Stimulated activated CD8-positive, alpha-beta memory T cell treated with anti-CD3 and anti-CD28 coated beads, Interleukin-4, amount 100 ng/mL, for 24 hours (primary cell): Measurements from ENCODE around the gene CARS1.

Source experiments
- DNase-seq: peaks from one replicate; pipeline ENCODE4 v3.0.0-alpha.2; 2020; ENCODE audit warnings: low read depth

The CARS1 gene

DNA sequence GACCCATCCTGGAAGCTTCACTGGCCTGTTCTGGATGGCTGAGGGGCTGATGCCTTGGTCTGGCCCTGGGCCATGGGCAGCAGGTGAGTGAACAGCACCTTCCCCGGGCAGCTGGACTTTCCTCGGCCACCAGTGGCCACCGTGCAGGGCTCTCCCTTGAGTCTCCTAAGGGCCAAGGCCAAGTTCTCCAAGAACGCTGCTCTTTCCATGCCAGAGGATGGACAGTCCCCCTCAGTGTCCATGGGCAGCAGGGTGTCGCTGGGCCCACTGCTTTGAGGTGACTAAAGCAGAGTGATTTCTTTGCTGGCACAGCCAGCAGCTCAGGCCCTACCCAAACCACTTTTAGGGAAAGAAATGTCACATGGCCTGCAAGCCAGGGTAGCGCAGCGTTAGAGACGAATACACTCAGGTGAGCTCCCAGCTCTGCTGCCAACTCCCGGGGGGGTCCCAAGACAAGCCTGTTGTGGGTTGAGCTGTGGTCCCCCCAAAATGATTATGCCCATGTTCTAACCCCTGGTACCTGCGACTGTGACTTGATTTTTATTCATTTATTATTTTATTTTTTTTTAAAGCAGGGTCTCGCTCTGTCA lies 3.3 kb upstream of the CARS1 start:
- DNase-seq: no peak

DNA sequence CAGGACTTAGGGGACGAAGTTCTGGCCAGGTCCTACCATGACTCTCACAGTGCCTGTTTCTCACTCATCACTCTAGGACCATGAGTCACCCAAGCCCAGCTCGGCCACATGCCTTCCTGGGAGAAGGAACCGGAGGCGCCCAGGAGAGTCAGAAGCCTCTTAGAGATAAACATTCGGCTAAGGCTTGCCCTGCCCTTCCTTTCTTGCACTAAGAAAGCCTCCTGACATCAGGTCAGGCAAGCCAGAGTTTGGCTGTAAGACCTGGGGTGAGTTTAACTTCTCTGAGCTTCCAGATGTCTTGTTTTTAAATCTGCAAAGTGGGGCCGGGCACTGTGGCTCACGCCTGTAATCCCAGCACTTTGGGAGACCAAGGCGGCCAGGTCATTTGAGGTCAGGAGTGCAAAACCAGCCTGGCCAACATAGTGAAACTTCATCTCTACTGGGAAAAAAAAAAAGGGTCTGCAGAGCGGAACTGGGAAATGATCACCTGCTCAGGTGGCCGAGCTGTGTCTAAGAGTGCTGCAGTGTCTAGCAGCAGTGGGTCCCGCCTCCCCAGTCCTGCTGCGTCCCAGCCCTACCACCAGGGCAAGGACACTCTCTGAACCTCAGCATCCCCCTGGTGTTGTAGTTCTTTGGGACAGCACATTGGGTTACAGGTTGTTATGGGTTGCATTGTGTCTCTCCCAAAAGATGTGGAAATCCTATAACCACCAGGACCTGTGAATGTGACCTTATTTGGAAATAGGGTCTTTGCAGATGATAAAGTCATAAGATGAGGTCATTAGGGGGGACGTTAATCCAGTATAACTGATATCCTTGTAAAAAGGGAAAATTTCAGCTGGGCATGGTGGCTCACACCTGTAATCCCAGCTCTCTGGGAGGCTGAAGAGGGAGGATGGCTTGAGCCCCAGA lies 1.8 kb upstream of the CARS1 start:
- DNase-seq: no peak

DNA sequence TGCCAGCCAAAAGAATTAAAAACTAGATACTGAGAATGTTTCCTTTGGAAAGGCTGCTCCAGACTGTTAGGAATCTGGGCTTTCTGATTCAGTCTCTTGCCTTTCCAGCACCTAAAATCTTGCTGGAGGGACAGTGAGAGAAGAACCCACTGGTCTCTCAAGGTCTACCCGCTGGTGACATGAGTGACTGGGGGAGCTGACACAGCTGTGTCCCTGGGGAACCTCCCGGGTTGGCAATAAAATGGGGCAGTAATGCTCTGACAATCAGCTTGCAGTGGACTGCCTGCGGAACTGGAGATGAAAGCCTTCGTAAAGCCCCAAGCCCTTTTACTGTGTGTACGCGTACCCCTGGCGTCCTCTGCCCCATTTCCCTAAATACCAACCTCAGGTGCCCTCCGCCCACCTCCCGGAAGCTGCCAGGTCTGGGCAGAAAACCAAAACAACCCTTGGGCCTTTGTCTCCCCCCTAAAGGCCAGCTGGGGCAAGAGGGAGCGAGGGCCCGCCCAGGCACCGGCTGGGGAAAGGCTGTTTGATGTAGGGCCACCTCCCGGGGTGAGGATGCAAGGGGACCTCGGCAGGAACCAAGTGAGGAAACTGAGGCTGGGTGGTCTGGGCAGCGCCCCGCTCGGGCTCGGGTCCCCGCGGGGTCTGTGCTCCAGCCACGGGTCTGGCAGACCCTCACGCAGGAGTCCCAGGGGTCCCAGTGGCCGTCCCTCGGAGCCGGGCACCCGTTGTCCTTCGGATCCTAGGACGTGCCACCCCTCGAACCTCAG lies 741 bp downstream of the CARS1 start:
- no peak for DNase-seq

DNA sequence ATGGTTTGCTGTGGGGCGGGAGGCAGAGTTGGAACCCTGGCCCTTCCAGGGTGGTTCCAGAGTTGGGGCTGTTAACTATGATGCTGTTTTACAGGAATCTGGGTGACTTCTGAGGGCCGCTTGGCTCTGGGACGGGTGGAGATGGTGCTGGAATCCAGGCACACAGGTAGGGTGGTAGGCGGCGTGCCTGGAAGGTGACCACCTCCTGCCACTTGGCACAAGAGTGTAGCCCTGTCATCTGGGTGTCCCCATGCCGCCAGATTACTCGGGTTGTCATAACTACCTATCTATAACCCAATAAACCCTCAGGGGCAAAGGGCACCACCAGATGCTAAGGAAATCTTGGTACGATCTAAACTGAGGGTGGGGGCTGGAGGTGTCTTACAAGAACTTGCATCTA lies 1.3 kb downstream of the CARS1 start:
- DNase-seq: no peak

DNA sequence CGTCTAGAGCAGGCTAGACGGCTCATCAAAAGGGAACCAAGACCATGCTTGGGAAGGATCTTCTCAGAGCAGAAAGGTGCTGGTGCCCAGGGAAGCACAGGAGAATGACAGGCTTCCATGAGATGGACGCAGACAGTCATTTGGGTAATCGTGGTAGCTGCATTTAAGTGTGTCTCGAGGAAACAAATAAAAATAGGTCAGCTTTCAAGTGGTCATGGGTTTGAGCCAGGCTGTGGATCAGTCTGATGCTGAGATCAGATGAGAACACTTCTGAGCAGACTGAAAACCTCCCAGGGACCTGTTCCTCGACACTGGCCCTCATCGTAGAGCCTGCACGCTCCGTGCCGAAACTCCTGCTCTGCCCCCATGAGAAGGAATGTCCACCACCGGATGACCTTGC lies 4.7 kb downstream of the CARS1 start:
- no peak for DNase-seq

DNA sequence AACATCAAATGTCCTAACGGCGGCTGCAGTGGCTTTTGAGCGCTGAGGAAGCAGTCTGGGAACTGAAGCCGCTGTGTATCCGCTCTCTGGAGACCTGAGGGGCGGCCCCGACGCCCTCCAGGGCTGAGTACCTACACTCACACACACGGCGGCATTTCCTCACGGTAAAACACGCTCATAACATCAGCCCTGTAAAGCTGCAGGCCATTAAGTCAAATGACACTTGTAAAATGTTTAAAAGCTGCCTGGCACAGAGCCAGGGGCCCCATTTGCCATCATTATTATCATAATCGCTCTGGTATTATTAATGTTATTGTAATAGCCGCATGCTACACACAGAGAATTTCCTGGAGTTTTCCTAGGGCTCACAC lies 5.1 kb downstream of the CARS1 start:
- DNase-seq: no peak

DNA sequence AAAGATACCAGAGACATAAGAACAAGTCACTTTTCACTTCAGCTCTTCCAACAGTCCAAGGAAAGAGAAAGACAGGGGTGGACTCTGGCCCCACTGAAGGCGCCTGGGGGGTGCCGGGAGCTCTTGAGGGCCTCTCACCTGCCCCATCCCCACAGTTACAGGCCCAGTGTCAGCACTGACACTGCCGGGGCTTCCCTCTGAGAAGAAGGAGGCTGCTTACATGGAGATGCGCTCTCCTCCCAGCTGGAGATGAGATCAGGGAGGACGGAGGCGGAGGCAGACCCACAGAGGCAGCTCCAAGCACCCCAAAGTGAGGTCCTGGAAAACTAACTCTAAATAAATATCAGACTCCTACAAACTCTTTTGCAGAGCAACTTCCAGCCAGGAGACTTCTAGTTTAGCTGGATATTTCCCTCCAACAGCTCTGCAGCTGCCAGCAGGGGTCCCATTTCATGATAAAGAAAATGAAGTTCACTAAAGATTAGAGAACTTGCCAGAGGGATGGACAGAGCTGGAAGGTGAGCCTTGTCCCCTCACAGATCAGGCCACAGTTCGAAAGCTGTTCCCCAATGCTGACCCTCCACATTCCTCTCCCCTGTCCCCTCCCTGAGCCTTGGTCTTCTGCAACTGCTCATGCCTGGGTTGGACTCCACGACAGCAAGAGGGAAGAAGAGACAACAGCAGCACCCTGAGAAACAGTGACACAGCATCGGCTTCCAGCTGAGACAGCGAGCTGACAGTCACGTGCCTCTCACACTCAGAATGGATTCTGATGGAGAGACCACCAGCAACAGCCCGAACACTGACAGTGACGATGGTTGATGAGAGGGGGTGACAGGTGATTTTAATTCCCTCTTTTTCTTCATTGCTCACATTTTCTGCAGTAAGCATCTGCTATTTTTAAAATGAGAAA lies 5.8 kb downstream of the CARS1 start:
- DNase-seq: no peak

DNA sequence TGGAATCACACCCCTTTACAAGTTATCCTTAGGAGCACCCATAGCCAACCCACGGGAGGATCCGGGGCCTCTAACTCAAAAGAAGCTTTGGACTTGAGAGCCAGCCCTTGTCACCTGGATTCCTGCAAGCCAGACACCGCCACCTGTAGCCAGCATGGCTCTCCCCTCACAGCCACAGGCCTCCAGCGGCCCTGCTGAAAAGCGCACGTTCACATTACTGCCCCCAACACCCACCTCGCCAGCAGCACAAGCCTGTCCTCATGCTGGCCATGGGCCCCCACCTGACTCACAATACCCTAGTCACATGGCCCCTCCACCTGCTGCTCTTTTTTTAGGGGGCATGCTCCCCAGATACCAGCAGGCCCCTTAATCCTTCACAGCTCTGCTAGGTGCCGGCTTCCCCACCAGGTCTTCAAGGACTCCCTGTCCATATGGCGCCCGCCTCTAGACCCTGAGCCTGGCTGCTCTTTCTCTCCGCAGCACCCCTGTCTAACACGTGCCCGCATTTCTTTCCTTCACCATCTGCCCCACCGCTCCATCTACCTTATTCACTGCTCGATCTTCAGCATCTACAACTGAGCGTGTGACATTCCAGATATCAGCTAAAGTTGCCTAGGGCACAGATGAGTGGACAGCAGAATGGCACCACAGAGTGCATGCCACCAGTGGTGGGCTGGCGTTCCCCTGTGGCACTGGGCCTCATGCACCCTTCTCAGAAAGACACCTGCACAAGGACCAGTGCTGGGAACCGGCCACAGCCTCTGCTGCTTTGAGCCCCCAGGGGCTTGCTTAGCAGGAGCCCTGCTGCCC lies 6.6 kb downstream of the CARS1 start:
- DNase-seq: no peak

DNA sequence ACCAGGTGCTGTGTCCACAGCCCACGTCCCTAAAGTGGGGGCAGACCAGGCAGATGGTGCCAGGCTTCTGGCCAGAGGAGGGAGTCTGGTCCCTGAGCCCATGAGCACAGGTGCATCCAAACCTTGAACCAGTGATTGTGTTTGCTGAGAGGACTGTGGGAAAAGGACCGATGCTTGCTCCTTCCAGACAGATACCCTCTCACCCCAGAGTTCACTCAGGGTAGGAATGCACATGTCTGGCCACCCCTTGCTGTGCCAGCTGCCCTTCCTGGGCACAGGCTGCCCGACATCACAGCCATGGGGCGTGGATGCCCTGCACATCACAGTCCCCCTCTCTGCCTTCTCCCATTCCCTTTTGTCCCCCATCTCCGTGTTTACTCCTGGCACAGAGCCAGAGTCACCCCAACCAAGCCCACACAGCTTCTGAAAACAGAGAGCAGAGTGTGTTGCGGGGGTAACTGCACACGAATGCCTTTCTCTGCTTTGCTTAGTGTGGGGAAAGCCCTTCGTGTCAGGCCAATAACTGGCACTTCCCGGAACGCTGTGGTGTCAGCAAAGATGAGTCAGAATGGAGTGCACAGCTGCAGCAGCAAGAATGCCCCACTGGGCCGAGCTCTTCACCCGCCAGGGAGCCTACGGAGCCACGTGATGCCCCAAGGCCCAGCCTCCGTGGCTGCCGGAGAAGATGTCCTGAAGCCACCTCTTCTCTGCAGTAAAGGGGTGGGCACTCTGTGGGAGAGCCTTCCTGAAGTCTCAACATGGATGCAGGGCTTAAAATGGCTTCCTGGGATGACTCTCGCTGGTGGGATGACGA lies 7.6 kb downstream of the CARS1 start:
- peak; percentile 56 for DNase-seq

DNA sequence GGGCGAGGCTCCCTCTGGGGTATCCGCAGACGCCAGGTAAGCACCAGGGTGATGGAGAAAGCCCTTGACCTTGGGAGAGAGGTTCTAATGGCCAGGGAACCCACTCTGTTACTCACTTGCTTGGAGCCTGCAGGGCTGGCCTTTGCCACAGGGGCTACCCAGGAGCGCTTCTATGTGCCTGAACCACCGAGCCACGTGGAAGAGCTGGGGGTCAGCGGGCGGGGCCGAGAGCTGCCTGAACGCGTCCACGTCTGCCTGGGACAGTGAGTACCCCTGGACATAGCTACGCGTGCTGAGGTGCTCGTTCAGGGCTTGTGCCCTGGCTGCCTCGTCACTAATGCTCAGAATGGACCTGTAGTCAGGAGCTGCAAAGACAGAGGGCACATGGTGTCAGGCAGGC lies 9.6 kb downstream of the CARS1 start:
- DNase-seq: no peak

DNA sequence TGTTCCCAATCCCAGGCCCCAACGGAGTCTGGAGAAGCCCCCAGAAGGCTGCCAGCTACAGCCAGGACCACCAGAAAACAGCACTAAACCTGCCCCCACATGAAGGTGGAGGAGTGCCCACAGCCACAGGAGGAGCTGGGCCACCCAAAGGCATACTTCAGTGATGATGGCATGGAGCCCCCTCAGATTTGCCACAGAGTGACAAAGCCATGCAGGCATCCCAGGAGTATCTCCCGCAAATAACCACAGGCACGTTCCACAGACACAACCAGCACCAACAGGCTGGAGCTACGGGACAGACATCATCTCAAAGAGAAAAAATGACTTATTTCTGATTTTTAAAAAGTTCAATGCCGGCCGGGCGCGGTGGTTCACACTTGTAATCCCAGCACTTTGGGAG lies 10.6 kb downstream of the CARS1 start:
- no peak for DNase-seq

DNA sequence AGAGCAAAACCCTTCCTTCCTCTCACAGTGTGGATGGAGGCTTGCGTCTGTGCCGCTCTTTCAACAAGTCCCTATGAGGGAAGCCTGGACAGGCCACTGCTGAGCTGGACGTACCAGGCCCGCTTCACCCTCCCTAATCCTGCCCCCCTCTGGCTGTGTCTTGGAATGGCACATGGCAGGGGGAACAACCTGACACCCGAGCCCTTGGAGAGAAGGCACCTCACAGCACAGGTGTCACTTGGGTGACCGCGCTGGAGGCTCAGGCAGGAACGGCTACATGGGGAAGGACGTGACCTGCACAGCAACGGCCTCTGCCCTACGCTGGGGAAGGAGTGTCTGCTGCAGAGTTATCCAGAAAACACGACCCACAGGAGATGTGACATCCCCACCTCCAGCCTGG lies 11.0 kb downstream of the CARS1 start:
- DNase-seq: no peak

DNA sequence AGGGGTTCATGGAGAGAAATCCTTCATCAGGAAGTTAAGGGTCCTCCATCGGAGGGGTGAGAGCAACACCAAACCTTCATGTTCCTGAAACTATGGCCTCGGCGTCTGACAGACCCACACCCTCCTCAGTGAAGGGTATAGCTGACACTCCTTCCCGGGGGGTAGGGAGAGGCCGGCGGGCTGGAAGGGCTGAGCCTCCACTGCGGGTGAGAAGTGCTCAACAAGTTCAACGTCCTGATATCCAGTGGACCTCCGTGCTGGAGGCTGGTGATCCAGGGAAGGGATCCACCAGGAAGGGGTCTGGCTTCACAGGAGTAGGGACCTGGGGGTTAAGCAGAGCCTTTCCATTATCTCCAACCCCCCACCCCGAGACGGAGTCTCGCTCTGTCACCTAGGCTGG lies 12.3 kb downstream of the CARS1 start:
- no peak for DNase-seq

DNA sequence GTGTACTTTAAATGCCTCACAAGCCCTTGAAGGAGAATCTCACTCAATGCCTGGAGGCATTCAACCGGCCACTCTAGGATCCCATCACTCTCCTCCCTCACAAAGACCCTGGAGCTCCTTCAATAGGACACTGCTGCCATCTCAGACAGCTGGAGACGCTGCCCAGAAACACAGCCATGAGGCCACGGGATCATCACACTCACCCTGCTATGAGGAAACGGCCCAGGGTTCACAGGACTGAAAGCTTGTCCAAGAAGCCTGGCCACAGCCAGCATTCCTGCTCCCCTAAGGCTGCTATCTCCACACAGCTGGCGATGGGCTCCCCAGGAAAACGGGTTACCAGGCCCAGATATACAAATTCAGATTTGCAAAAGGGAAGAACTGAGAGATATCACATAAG lies 13.2 kb downstream of the CARS1 start:
- DNase-seq: no peak

DNA sequence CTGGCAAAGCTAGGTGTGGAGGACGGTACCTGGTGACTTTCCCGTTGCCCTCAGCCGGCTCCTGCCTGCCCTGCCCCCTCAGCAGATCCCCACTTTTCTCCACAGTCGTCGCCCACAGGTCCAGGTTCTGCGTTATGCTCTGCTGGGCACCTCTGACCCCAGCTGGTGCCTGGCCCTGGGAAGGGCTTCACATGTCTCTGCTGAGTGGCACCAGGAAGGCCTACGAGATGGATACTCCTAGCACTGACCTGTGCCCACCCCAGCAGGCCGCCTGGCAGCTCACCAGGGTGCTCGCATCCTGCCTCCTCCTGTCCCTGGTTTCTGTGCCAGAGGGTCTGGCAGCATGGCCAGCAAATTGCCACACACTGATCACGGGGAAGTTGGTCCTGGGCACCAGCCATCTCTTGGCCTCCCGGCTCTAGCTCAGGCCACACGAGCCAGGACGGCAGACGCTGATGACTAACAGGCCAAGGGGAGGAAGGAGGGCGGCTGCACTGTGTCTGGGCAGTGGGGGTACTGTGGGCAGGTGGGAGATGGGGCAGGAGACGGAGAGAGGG lies 13.8 kb downstream of the CARS1 start:
- no peak for DNase-seq

DNA sequence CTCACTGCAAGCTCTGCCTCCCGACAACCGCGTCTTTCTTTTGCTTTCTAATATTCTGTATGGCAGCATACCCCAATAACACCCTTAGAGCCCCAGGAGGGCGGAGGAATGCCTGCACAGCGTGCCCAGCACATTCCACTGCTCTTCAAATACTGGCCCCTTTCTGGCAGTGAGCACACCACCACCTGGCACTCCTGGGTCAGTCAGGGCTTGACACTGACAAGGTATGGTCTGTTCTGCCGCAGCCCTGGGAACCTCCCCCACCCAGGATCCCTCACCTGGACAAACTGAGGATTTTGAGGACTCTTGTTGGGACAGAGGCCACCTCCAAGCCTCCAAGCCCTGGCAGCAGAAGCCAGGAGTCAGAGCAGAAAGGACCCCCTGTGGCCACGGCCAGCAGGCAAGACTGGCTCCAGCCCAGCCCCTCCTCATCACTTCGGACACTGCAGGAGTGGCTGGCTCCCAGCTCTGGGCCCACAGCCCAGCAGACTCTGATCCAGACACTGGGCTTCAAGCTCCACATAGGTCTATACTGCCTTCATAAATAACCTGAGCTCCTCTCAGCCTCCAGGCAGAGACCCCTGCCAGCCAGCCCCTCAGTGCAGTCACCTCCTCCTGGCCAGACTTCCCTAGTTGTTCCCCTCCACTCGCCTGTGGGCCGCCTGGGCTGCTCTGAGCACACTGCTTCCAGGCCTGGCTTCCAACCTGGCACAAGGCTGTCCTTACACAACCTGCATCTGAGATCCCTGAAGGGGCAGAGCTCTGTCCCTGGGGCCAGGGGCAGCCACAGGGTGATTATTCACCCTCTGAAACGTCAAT lies 14.5 kb downstream of the CARS1 start:
- DNase-seq: no peak

DNA sequence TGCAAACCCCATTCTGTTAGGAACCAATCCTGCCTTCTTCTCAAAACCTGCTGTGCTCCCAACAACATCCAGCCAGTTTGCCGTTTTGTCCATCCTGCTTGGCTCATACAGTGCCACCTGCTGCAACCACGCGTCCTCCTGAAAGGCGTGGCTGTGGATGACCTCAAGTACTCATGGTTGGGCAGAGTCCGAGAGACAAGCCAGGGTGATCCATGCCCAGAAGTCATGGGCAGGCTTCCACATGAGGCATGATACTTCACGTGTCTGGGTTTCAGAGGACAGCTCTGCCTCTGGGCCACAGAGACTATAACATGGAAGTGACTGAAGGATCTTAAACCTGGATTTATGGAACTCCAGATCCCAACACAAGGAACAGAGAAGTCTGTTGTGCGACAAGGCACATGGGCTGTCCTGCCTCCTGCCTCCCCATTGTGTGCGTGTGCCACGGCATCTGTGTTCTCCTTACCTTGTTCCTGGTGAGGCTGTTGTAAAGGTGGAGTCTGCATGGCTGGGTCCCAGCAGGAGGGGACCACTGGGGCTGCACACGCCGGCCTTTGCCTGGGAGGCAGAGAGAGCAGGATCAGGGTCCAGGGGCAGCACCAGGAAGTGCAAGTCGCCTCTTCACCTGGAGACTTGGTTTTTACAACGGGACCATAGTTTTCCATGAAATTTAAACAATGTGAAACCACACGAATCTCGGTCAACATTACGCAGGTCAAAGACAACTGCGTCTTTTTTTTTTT lies 15.4 kb downstream of the CARS1 start:
- DNase-seq: no peak

DNA sequence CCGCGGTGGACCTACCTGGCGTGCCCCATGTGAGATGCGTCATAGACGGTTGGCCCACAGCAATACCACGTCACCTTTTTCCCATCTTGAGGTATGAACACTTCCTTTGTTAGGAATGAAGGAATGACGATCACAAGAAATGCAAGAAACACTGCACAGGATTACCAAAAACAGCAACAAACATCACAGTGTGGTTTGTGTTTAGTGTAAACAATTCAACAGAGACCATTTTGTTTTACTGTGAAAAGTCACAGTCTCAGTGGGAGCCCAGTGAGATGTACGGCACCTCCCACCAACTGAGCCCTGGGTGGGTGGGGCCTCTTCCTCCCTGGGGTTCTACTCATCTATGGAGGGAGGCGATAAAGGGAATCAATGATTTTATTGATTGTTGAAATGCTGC lies 16.3 kb downstream of the CARS1 start:
- DNase-seq: no peak

DNA sequence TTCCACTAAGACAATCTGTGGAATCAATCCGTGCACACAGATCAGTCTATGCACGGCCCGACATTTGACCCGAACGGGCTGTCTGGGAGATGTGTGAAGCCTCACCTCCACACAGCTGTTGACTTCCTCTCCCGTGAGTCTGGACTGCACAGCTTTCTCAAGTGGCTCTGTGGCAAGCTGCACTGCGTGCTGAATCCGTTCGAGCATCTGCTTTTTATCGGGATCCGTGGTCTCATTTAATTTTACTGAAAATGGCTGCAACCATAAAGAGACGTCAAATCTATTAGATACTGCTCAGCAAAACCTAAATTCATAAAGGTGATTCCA lies 19.3 kb downstream of the CARS1 start:
- no peak for DNase-seq
